GM04503 (cell line): ENCODE results near the gene MYO1B.
A peak's percentile ranks its signal among the peaks of the same experiment; 100 is the strongest.

Source experiments
- DNase-seq: peaks from one replicate; pipeline ENCODE4 v3.0.0-alpha.2; 2012; ENCODE audit warnings: low read depth

The MYO1B gene

DNA sequence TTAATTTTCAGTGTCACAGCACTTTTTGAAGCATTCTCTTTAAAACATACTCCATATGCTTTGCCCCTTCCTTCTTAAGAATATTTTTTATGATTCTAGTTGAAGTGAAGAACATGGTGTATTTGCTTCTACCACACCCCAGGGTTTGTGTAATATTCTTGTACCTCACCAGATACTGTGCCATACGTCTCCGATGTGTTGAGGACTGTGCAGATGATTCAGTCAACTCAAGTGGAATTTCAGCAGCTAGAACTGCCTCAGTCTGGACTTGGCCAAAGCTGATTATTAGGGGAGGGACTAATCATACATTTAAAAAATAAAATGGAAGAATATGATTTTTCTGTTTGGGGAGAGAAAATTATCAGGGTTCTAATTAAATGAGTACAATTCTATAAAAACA lies 115.7 kb downstream of the MYO1B start:
- DNase-seq, result no peak

DNA sequence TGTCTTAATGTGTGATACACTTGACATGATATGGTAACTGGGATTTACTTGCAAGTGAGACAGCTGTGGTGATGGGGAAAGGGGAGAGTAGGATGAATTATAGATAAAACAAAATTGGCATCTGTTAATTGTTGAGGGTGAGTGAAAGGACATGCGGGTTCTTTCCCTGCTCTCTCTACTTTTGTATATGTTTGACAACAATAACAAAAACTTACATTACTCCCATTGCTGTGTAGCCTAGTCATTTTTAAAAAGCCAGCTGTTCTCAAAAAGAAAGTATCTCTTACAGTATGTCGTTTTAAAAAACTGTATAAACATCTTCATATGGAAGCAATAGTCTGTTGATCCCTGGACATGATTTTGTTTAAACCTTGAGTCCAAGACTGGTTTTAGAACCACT lies 117.6 kb downstream of the MYO1B start:
- DNase-seq, result no peak

DNA sequence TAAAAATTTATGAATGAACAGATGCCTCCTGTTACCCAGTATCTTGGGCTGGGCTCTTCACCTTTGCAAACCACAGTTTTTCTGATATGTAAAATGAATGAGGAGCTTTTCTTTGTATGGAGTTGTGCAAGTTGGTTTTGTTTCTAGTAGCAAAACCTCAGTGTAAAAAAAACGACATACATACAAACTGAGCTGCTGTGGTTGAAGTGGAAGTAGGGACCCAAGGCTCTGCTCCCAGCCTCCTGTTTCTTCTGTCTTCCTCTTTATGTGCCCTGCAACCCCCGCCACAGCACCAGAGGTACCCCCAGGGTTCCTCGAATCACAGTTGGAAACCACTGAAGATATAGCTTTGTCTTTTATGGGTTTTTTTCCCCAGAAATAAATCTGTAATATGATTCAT lies 118.1 kb downstream of the MYO1B start:
- DNase-seq, result no peak

DNA sequence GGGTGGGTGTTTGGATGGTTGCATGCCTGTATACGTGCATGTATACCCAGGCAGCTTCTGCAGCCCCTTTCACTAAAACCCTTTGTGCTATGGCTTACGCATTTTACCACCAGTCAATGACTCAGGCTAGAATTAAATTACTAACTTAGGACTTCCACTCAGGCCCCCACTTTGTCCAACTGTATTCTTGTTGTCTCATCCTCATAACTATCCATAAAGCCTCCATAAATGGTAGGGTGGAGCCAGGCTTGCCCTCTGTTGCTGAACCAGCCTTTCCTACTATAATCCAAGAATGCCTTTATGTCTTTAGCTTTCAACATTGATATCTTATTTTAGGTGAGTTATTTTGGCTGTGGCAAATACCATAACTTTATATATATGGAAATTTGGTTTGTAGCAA lies 119.9 kb downstream of the MYO1B start:
- no peak for DNase-seq

DNA sequence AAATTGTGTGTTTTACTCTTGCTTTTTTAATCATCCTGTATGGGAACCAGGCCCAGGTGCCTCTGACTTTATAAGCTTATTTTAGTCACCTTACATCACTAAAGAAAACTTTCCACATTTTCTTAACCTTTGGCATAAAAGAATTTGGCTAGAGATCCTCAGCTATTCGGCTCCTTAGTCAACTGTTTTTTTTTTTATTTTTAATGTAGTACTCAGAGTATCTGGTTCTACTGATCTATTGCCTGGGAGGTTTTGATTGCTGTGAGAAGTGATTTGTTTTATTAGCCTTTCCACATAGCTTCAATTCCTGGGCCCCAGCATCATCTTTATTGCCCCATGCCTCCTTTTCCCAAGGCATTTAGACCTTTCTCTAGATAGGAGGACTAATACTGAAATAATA lies 121.0 kb downstream of the MYO1B start:
- peak; percentile 89 for DNase-seq

DNA sequence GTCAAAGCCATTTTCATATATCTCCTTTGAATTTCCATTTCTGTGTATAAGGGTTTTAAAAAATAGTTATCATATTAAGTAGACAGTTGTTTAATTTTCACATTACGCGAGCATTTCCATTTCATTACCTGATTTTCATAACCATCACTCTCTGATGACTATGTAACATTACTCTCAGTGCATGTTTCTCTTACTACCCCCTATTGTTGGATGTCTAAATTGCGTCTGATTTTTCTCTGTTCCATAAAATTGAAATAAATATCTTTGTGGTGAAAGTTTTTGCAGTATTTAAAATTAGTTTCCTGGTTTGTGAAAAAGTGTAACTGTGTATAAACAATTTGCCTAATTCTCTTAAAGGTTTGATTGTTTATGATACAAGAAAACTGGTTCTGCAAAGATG lies 123.8 kb downstream of the MYO1B start:
- no peak for DNase-seq

DNA sequence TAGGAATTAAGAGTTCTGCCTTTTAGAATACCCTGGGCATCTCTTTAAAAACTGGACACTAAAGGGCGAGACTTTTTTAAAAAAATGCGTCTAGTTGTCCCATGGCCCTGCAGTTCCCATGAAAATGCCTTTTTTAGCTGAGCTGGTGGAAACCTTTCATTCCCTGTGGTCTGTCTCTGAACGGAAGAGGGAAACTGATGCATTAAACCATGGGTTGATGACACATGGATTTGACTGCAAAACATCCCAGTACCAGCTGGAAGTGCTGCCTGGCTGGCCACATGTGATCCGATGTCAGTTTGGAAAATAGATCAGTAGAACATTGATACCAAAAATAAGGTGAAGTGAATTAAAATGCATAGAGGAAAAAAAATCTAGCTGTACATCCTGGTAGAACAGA lies 129.2 kb downstream of the MYO1B start:
- no peak for DNase-seq

DNA sequence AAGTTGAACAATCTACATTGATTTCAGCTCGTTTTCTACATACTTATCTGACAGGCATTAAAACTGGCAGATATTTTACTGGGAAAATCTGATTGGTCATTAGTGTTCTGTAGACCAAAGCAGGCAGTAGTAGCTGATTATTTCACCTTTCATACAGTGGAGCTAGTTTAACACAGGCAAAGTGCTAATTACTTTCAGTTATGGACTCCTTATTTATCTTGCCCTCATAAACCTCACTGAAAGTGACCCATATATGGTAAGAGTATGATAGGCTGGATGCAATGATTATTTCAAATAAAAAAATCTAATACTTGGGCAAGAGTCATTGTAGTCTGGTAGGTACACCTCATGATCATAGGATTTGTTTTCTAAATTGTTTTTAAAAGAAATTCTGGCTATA lies 129.7 kb downstream of the MYO1B start:
- no peak for DNase-seq

DNA sequence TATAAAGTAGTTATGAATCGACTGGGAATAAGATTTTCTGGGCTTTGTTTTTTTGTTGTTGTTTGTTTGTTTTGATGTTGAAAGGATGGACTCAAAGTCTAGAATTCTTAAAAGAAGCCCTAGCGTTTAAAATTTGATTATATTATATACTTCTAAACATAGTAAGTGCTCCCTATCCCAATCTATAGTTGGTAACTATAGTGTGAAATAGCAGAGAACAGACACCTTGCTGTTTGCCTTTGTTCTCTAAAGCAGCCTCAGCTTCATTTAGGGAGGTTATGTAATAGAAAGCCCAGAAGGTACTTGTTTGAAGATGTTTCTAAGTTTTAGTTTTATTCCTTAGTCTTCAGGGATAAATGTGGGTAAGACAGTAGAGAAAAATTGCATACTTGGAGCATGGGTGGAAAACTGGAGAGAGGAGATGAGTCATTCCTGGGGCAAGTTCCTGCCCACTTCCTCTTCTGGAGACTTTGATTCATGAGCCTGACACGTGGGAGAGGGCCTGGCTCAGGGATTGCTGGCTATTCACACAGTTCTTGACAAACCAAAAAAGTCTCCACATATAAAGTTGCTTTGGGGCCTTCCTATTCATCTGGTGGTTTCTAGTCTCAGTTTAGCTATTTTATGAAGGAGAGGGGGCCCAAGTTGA lies 131.9 kb downstream of the MYO1B start:
- DNase-seq, result peak; percentile 87

DNA sequence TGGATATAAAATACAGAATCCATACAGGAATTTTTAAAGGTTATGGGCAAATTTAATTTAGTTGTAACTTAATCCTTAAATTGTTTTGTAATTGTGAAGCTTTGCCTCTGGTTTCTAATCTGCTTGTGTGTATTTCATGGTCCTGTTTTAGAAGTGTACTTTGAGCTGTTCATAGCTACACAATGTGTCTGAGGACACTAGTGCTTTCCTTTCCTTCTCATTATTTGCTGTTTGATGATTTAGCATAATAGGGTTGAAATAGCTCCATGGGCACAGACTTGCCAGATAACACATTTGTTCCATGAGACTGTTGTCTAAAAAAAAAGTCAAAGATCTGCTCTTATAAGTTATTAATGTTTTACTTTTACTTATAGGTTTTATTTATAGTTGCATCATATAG lies 134.2 kb downstream of the MYO1B start:
- DNase-seq, result no peak

DNA sequence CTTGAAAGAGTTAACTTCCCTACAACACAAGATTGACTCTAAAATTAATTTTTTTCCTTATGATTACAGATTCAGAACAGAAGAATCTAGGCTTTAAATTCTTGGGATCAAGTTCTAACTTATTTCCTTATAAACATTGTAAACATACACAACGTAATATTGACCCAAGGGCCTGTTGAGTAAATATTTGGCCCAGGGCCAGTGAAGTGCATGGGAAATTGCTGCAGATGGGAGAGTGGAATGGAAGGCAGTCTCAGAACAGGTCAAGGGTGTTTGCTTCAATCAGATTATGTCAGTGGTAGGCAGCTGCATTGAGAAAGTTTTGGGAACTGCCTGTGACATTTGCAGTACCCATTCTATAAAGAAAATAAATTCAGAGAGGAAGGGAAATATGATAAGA lies 137.6 kb downstream of the MYO1B start:
- DNase-seq, result no peak

DNA sequence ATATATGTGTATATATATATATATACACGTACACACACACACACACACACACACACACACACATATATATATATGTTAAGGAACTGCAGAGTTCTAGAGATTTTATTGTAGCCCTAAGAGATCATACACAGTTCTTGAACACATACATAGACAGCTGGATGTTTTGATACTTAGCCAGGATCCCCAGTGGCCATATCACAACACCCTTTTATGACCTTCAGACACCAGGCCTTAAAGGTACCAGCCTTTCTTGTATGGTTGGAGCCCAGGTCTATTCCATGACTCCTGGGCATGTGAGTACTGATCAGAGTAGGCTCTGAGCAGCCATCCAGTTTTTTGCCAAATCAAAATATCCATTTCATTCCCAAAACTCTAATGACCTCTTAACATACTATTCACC lies 138.3 kb downstream of the MYO1B start:
- DNase-seq, result no peak

DNA sequence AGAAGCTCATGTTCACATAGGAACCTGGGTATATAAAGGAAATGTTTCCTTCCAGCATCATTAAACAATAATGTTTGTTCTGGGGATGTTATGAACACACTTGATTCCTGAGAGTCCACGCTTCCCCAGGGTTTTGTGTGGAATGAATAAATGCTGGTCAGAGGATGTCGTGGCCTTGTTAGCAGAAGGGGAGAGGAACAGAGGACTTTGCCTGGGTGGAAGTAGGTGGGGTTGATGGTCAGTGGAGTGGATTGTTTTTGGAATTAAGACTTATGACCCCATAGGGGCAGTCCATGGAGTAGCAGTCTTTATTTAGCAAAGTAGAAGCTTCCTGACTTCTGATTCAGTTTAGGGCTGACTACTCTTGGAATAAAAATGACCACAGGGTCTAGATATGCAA lies 139.6 kb downstream of the MYO1B start:
- no peak for DNase-seq

DNA sequence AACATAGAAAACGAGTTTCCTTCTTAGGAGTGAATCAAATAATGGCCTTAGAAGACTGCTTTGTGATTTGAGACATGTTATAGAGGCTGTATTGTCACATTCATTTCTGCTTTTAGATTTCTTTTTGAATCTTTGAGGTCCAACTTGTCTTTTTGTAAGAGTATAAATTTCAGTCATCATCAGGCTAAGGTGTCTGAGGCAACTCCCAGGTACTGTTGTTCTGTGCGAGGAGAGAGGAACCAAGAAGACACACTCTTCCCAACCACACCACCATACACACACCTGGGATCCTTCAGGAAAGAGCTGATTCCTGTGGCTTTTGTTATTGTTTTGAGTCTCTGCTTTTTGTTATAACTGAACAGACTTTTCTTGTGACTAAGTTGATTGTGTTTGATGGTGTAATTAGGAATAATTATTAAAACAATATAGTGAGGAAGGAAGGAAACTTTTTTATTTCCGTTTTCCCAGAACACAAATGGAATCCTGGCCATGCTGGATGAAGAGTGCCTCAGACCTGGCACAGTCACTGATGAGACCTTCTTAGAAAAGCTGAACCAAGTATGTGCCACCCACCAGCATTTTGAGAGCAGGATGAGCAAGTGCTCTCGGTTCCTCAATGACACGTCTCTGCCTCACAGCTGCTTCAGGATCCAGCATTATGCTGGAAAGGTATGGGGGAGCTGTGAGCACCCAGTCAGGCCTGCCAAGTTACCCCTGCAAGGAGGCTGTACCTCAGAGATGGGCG lies 140.4 kb downstream of the MYO1B start:
- DNase-seq, result no peak

DNA sequence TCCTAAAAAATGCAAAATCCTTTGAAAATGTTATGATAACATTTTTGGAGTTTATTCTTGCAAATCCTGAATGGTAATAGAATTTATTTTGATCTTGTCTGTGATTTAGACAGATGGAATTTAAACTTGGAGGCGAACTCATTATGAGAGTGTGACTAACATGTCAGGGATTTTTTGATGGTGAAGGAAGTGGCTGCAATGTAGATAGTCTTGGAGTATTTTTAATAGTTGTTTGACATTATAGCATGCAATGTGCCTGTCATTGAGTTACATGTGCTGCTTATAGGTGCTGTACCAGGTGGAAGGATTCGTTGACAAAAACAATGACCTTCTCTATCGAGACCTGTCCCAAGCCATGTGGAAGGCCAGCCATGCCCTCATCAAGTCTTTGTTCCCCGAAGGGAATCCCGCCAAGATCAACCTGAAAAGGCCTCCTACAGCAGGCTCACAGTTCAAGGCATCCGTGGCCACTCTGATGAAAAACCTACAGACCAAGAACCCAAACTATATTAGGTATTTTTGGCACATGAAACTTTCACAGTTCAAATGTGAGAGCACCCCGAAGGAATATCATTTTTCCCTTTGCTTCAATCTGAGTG lies 141.8 kb downstream of the MYO1B start:
- peak; percentile 79 for DNase-seq

DNA sequence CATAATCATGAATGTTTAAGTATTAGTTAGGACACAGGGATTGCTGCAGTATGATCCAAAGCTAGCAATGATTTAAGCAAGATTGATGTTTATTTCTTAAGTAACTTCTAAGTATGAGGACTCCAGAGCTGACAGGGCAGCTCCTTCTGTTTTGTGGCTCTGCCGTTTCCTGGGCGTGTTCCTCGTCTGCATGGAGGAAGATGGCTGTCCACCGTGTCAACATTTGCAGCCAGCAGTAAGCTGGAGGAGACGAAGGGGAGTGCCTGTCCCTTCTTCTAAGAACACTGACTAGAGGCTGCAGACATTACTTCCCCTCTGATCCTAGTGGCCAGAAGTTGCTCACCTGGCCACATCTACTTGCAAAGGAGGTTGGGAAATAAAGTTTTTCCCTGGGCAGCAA lies 144.1 kb downstream of the MYO1B start:
- no peak for DNase-seq

DNA sequence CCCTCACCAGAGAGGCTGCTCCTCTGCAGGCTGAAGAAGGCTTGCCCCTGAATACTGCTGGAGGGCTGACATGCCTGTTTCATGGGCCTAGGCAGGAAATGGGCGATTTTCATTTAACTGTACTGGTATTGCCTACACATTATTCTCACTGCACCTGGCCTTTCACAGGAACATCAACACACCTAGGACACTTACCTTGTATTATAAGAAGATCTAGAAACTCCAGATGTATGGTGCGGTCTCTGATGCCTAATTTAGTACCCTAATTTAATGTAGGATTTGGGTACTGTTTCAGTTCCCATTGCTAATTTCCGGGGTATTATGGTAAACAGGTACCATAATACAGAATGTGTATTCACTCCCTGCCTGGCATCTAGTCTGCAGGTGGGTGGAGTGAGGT lies 146.0 kb downstream of the MYO1B start:
- no peak for DNase-seq

DNA sequence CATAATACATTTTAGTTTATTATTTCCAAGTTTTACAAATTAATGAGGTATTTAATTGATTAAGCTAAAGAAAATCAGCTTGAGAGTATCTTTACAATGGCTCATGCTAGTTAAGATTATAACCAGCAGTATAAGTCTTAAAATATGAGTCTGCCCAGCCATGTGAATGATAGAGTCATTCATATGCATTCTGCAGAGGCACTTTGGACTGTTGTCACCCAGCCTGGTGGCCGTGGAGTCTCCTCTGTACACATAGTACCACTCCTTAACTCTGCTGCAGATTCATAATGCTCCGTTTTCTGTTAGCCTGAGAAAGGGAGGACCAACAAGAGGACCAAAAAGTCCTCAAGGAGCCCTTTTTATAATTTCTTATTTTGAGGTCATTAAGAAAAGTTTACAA lies 148.8 kb downstream of the MYO1B start:
- no peak for DNase-seq

DNA sequence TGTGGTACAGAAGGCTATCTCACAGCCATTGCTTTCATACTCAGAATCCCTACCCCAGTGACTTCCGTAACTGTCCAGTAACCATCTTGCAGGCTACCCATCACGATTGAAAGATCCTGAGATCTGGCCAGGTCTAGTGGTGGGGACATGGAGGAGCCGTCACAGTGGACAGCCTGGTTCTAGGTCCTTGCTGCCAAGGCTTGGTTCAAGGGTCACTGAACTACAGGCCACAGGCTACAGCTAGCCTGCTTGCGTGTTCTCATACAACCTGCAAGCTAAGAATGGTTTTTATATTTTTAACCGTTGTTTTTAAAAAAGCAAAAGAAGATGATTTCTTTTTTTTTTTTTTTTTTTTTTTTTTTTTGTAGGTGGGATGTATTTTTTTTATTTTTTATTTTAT lies 151.6 kb downstream of the MYO1B start:
- no peak for DNase-seq

DNA sequence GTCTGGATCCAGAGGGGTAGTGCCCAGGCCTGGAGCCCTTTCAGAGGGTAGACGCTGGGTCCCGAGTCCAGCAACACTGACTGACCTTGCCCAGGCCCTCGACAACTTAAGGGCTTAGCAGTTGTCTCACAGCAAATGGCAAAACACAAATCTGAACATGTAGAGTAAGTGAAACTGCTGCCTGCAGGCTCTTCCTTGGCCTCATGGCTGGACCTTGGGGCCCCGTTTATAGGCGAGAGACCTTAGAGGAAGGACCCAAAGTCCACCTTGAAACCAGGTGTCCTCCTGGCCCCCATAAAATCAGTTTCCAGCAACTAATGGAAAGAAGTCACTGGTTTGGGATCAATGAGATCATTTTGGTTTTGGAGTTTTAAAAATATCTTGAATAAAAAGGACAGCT lies 154.4 kb downstream of the MYO1B start:
- no peak for DNase-seq

DNA sequence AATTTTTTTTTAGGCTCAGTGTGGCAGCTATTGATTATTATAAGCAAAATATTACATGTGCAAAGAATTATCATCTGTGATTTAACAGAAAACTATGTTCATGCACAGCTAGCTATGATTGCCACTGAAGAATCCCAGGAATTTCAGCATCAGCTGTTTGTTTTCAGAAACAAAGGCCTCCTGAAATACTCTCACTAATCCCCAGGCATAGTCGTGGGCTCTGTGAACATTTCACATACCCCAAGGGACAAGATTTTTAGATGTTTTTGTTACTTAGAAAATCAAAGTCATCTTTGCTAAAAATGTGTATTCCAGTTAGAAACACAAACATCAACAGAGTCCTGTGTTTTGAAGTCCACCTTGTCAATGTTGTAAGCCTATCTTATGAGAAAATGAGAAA lies 156.1 kb downstream of the MYO1B start:
- DNase-seq, result peak; percentile 85

DNA sequence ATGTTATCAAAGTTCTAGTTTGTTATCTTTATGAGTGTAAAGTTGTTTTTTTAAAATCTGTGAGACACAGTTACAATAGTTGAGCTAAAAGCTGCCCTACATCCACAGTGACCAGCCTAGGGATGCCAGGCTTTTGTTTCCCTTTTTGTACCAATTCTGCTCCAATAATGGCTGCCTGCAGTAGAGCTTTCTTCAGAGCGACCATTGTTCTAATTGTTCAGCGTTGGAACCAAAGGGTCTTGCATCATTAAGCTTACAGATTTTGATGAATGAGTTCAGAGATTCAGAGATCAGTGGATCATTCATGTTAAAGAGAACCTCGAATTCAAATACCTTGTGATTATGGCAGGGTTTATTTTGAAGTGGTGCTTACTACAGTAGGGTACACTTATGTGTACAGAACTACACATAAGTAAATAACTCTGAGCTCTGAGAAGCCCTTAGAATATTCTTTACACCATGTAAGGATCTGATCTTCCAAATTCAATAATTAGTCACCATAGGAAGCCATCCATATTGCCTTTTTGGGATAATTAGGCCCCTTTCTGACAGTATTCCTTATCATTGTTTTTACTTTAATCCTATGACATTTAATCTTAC lies 157.9 kb downstream of the MYO1B start:
- no peak for DNase-seq

DNA sequence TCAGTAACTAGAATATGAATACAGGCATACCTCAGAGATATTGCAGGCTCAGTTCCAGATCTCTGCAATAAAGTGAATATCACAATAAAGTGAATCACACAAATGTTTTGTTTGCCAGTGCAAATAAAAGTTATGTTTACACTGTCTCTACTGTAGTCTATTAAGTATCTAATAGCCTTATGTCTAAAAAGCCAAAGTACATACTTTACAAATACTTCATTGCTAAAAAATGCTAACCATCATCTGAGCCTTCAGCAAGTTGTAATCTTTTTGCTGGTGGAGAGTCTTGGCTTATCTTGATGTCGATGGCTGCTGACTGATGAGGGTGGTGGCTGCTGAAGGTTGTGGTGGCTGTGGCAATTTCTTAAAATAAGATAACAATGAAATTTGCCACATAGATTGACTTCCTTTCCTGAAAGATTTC lies 159.4 kb downstream of the MYO1B start:
- peak; percentile 44 for DNase-seq
